HG02678 (cell line): ENCODE results near the gene PTCD1.
A peak's percentile ranks its signal among the peaks of the same experiment; 100 is the strongest.

Source experiments
- ATAC-seq: cut with Tn5 transposase; IDR thresholded peaks from one replicate; pipeline ENCODE4 v1.9.1; 2021; ENCODE audit warnings: mild to moderate bottlenecking, moderate library complexity; ENCODE audit not compliant: unreplicated experiment

Gene PTCD1

GRCh38 chr7:99438573-99439480, at the start of gene PTCD1, which contains the start of gene CPSF4:
Gene PTCD1, minus strand, starts transcription at chr7:99438798. Its CDS starts 3,556 bp downstream, at chr7:99435242.
Gene CPSF4, plus strand, starts transcription at chr7:99438943. Its CDS starts 140 bp downstream, at chr7:99439083.
- peak; percentile 95 for ATAC-seq

- ATAC-seq = no peak
Observed at GRCh38 chr7:99485094-99485493, 46.5 kb upstream of the PTCD1 start.

GRCh38 chr7:99478464-99479440, 40.2 kb upstream of the PTCD1 start:
- no peak for ATAC-seq

- no peak for ATAC-seq
Observed at GRCh38 chr7:99476107-99476506, 37.5 kb upstream of the PTCD1 start.

GRCh38 chr7:99473315-99473596, 34.7 kb upstream of the PTCD1 start:
- no peak for ATAC-seq

GRCh38 chr7:99472561-99473314, 34.1 kb upstream of the PTCD1 start, which contains the start of gene ZNF789:
Gene ZNF789, plus strand, starts transcription at chr7:99472890. Its CDS starts 3,567 bp downstream, at chr7:99476457.
- peak; percentile 99 for ATAC-seq

- no peak for ATAC-seq
Observed at GRCh38 chr7:99469381-99470065, 30.9 kb upstream of the PTCD1 start.

- no peak for ATAC-seq
Observed at GRCh38 chr7:99468336-99468918, 29.8 kb upstream of the PTCD1 start.

GRCh38 chr7:99465421-99465768, 26.8 kb upstream of the PTCD1 start:
- no peak for ATAC-seq

GRCh38 chr7:99461221-99461620, 22.6 kb upstream of the PTCD1 start:
- no peak for ATAC-seq

- no peak for ATAC-seq
Observed at GRCh38 chr7:99460651-99461050, 22.1 kb upstream of the PTCD1 start.

GRCh38 chr7:99459087-99459486, 20.5 kb upstream of the PTCD1 start:
- ATAC-seq = no peak

- ATAC-seq = no peak
Observed at GRCh38 chr7:99457650-99458493, 19.3 kb upstream of the PTCD1 start.

- no peak for ATAC-seq
Observed at GRCh38 chr7:99457050-99457649, 18.6 kb upstream of the PTCD1 start.

GRCh38 chr7:99456288-99456687, 17.7 kb upstream of the PTCD1 start:
- no peak for ATAC-seq

GRCh38 chr7:99455874-99456273, 17.3 kb upstream of the PTCD1 start:
- no peak for ATAC-seq

GRCh38 chr7:99453105-99453504, 14.5 kb upstream of the PTCD1 start:
- ATAC-seq = no peak

GRCh38 chr7:99452541-99452940, 13.9 kb upstream of the PTCD1 start:
- no peak for ATAC-seq

GRCh38 chr7:99451936-99452335, 13.3 kb upstream of the PTCD1 start:
- ATAC-seq = no peak
